ENCODE results near the gene TRIM61. TPM values are rescaled to one million over a fixed set of nuclear protein-coding genes. Genes with fewer than 3 reads are reported as not detected.
"Not testable (repeated sequence)": the region's sequence is repeated elsewhere in the genome, so short reads cannot be mapped to it uniquely, and the experiment has no call there.

The TRIM61 gene
- total RNA-seq, 1 experiment from 2014 or later, result 0.14 TPM

- Histone ChIP-seq H3K4me3 (ENCODE audit: insufficient read depth, low read depth, low read length) (no peak overlapping the region), H3K36me3 (replicated peaks; ENCODE audit: control insufficient read depth, insufficient read depth, low read length) (no peaks in the 10 kb centered on the region), H3K27me3 (ENCODE audit: control insufficient read depth, insufficient read depth, low read length) (no peaks in the 10 kb centered on the region)
- DNase-seq, result no peak
These were observed 20.5 kb upstream of the TRIM61 start for GRCh38 chr4:164997941-164998340.

GRCh38 chr4:164997324-164997723 is 19.9 kb upstream of the TRIM61 start:
- H3K36me3 ChIP-seq (replicated peaks; ENCODE audit: control insufficient read depth, insufficient read depth, low read length), result no peaks in the 10 kb centered on the region
- DNase-seq, result no peak
- H3K27me3 ChIP-seq (ENCODE audit: control insufficient read depth, insufficient read depth, low read length), result no peaks in the 10 kb centered on the region
- no peak overlapping the region for H3K4me3 ChIP-seq (ENCODE audit: insufficient read depth, low read depth, low read length)

DNA sequence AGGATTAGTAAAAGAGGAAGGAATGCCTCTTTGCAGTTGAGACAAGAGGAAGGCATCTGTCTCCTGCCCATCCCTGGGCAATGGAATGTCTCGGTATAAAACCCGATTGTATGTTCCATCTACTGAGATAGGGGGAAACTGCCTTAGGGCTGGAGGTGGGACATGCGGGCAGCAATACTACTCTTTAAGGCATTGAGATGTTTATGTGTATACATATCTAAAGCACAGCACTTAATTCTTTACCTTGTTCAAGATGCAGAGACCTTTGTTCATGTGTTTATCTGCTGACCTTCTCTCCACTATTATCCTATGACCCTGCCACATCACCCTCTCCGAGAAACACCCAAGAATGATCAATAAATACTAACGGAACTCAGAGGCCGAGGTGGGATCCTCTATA is 18.7 kb upstream of the TRIM61 start:
- not testable (repeated sequence) for H3K36me3 ChIP-seq (replicated peaks; ENCODE audit: control insufficient read depth, insufficient read depth, low read length); H3K27me3 ChIP-seq (ENCODE audit: control insufficient read depth, insufficient read depth, low read length); H3K4me3 ChIP-seq (ENCODE audit: insufficient read depth, low read depth, low read length); DNase-seq

GRCh38 chr4:164990786-164991185 is 13.3 kb upstream of the TRIM61 start:
- not testable (repeated sequence) for DNase-seq

DNA sequence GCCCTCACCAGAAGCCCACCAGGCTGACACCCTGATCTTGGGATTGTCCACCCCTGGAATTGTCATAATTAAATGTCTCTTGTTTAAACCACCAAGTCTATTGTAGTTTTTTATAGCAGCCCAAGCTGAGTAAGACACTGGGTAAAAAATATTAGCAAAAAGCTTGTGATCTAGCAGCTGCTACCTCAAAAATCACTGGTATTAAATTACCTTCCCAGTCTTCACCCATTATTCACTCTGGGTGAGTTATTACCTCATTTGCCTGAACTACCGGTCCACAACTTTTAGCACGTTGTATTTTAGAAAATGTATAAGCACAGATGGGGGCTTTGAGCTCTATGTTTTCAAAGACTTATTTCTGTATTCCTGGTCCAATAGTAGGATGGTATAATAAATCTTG is 12.0 kb upstream of the TRIM61 start:
- Histone ChIP-seq H3K27me3 (ENCODE audit: control insufficient read depth, insufficient read depth, low read length) (no peaks in the 10 kb centered on the region), H3K36me3 (replicated peaks; ENCODE audit: control insufficient read depth, insufficient read depth, low read length) (no peaks in the 10 kb centered on the region), H3K4me3 (ENCODE audit: insufficient read depth, low read depth, low read length) (no peak overlapping the region)
- DNase-seq, result no peak

More at GRCh38 chr4:164990786-164991185, 13.3 kb upstream of the TRIM61 start:
- not testable (repeated sequence) for H3K36me3 ChIP-seq (replicated peaks; ENCODE audit: control insufficient read depth, insufficient read depth, low read length); H3K27me3 ChIP-seq (ENCODE audit: control insufficient read depth, insufficient read depth, low read length); H3K4me3 ChIP-seq (ENCODE audit: insufficient read depth, low read depth, low read length)

DNA sequence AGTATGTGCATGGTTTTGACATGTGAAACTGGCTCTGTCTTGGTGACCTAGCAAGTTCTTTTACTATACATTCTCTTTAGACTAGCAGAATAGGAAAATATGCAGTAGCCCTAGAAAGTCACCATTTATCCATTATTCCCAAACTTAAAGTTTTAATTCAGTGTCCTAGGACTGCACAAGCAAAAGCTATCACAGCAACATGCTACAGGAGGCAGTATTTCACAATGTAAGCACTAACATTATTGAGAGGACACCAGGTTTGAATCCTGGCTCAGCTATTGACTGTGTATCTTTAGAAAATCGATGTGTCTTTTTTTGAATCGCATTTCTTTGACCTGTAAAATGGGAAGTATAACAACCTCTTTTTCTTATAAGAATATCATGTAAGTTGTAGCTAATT is 5.5 kb downstream of the TRIM61 start:
- H3K36me3 ChIP-seq (replicated peaks; ENCODE audit: control insufficient read depth, insufficient read depth, low read length); DNase-seq: not testable (repeated sequence)

DNA sequence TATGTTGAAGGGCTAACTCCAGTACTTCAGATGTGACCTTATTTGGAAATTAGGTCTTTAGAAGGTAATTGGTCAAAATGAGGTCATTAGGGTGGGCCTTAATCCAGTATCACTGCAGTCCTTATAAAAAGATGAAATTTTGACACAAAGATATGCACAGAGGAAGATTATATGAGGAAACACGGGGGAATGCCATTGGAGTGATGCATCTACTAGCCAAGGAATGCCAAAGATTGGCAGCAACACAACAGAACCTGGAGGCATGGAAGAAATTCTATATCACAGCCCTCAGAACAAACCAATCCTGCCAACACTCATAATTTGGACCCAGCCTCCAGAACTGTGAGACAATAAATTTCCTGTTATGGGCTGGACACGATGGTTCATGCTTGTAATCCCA is 17.6 kb downstream of the TRIM61 start:
- H3K27me3 ChIP-seq (ENCODE audit: control insufficient read depth, insufficient read depth, low read length), result no peaks in the 10 kb centered on the region
- H3K36me3 ChIP-seq (replicated peaks; ENCODE audit: control insufficient read depth, insufficient read depth, low read length), result no peaks in the 10 kb centered on the region
- no peak overlapping the region for H3K4me3 ChIP-seq (ENCODE audit: insufficient read depth, low read depth, low read length)
- no peak for DNase-seq

More for the DNA sequence above, 5.5 kb downstream of the TRIM61 start:
- not testable (repeated sequence) for H3K4me3 ChIP-seq (ENCODE audit: insufficient read depth, low read depth, low read length); H3K27me3 ChIP-seq (ENCODE audit: control insufficient read depth, insufficient read depth, low read length)

GRCh38 chr4:164959421-164959820 is 18.0 kb downstream of the TRIM61 start:
- not testable (repeated sequence) for H3K4me3 ChIP-seq (ENCODE audit: insufficient read depth, low read depth, low read length); H3K27me3 ChIP-seq (ENCODE audit: control insufficient read depth, insufficient read depth, low read length); H3K36me3 ChIP-seq (replicated peaks; ENCODE audit: control insufficient read depth, insufficient read depth, low read length); DNase-seq

DNA sequence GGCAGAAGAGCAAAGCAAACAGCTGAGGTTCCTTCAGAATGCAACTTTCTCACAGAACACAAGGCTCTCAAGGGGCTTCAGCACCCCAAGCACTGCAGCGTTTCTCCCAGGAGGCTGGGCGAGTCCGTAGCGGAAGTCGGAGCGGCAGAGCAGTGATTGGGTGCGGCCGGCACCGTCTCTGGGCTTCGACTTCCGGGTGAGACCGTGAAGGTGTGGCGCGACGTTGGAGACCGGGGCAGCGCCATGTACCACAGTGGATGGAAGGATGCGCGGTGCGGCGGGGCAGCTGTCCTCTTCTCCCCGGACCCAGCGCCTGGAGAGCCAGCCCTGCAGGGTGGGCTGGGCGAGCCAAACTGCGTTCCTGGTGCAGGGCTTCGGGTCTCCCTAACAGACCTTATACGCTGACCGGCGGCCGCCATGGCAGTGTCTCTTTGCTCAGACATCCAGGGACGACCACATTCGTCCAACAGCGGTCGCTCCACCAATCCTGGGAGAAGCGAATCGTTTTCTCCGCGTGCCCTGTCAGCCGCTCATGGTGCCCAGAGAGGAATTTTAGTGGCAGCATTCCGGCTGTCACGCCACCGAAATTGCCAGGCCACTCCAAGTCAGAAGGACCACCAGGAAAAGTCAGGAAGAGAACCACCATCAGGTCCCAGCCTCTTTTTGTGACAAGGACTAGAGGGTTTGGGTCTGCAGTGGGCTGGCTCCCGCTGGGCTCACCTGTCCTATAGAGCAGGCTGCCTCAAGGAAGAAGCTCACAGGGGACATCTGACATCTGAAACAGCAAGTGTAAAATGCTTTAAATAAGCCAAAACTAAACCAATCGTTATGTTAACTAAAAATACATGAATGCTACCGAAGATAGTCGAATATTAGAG is 20.5 kb downstream of the TRIM61 start:
- peak; percentile 72 for DNase-seq
- Histone ChIP-seq H3K36me3 (replicated peaks; ENCODE audit: control insufficient read depth, insufficient read depth, low read length) (no peaks in the 10 kb centered on the region), H3K27me3 (ENCODE audit: control insufficient read depth, insufficient read depth, low read length) (no peaks in the 10 kb centered on the region), H3K4me3 (ENCODE audit: insufficient read depth, low read depth, low read length) (peak overlapping the region; percentile 62)

DNA sequence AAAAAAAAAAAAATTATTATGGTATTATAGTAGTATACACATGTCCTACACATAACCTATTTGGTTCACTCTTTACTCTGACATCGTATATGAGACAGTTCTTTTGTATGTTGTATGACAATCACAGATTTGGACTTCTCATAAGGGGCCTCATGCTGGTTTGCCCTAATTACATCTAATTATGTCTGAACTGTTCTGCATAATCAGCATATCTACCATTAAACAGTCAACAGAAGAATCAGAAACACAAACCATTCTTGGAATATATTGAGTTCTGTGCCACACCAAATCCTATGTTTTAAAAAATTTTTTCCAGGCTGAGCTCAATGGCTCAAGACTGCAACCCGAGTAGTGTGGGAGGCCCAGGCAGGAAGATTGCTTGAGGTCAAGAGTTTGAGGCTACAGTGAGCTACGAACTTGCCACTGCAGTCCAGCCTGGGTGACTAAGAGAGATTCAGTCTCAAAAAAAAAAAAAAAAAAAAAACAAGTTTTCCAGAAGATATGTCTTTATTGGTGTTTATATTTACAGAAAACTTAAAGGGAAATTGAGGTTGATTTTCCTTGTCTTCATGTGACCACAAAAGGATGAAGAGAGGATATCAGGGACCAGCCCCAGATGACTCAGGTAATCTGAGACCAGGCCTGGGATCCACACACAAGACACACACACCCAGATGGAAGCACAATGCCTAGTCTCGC is 22.2 kb downstream of the TRIM61 start:
- no peak overlapping the region for H3K4me3 ChIP-seq (ENCODE audit: insufficient read depth, low read depth, low read length)
- DNase-seq, result no peak
- H3K27me3 ChIP-seq (ENCODE audit: control insufficient read depth, insufficient read depth, low read length), result no peaks in the 10 kb centered on the region
- no peaks in the 10 kb centered on the region for H3K36me3 ChIP-seq (replicated peaks; ENCODE audit: control insufficient read depth, insufficient read depth, low read length)

DNA sequence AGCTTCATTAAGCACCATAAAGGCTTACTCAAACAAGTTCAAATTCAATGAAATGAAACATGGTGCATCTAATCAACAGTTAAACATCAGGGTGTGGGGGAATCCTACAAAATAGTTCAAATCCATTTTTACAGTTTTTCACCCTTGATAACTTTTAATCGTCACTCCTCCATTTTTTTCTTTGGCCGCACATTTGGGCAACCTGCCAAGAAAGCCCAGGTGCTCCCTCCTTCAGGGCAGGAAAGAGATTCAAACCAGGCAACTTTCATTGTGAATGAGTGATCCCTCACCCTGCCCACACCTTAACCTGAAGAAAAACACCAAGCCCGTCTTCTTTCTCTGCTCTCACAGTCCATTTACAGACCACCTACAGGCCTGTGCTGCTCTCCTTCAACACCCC is 24.9 kb downstream of the TRIM61 start:
- DNase-seq, result no peak
- Histone ChIP-seq H3K4me3 (ENCODE audit: insufficient read depth, low read depth, low read length) (no peak overlapping the region), H3K36me3 (replicated peaks; ENCODE audit: control insufficient read depth, insufficient read depth, low read length) (no peaks in the 10 kb centered on the region), H3K27me3 (ENCODE audit: control insufficient read depth, insufficient read depth, low read length) (no peaks in the 10 kb centered on the region)

DNA sequence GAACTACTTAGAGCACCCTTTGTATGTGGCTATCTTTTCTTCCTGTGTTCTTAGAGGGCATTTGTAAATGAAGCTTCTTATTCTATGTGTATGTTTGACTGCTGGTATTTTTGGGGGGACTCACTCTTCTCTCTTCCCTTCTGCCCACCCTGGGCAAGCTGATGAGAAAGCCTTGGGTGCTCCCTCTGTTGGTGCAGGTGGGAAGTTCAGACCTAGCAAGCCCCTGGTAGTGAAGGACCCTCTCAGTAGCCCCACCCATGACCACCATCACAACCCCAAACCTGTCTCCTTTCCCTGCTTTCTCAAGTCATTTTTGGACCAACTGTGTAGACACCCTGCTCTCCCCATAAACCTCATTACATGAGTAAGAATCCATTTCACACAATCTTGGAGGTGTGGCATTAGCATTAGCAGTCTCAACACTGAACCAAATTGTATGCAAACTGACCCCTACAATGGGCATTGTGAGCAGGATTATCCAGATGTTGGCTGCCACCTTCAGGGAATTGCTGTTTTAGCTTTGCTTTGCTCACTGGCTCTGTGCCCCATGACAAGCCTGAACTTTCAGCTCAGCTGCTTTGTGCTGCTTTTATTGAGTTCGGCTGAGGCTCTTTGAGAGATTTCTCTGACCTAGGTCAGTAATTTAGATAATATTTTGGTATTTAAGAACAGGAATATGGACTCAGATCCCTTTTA is 27.9 kb downstream of the TRIM61 start:
- no peaks in the 10 kb centered on the region for H3K36me3 ChIP-seq (replicated peaks; ENCODE audit: control insufficient read depth, insufficient read depth, low read length)
- H3K4me3 ChIP-seq (ENCODE audit: insufficient read depth, low read depth, low read length), result no peak overlapping the region
- no peaks in the 10 kb centered on the region for H3K27me3 ChIP-seq (ENCODE audit: control insufficient read depth, insufficient read depth, low read length)
- peak; percentile 67 for DNase-seq

- DNase-seq, result no peak
- Histone ChIP-seq H3K4me3 (ENCODE audit: insufficient read depth, low read depth, low read length) (no peak overlapping the region), H3K36me3 (replicated peaks; ENCODE audit: control insufficient read depth, insufficient read depth, low read length) (no peaks in the 10 kb centered on the region)
These were observed 28.5 kb downstream of the TRIM61 start for GRCh38 chr4:164948975-164949374.

DNA sequence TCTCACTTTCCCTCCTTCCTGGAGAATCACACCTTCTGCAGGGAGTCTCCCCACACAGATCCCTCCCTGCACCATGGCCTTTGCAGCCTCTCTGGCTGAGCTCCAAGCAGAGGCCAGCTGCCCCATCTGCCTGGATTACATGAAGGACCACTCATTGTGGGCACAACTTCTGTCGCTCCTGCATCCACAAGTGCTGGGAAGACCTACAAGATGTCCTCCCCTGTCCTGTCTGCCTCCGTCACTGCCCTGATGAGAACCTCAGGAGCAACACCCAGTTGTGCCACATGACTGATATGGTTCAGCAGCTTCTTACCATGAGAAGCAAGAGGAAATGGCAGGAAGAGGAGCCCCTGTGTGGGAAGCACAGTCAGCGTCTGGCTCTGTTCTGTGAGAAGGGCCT is 29.5 kb downstream of the TRIM61 start:
- not testable (repeated sequence) for H3K4me3 ChIP-seq (ENCODE audit: insufficient read depth, low read depth, low read length); H3K27me3 ChIP-seq (ENCODE audit: control insufficient read depth, insufficient read depth, low read length); H3K36me3 ChIP-seq (replicated peaks; ENCODE audit: control insufficient read depth, insufficient read depth, low read length); DNase-seq

More at GRCh38 chr4:164948975-164949374, 28.5 kb downstream of the TRIM61 start:
- H3K27me3 ChIP-seq (ENCODE audit: control insufficient read depth, insufficient read depth, low read length), result no peaks in the 10 kb centered on the region

GRCh38 chr4:164946810-164947209 is 30.6 kb downstream of the TRIM61 start:
- no peak for DNase-seq
- H3K4me3 ChIP-seq (ENCODE audit: insufficient read depth, low read depth, low read length), result no peak overlapping the region
- H3K27me3 ChIP-seq (ENCODE audit: control insufficient read depth, insufficient read depth, low read length), result no peaks in the 10 kb centered on the region
- no peaks in the 10 kb centered on the region for H3K36me3 ChIP-seq (replicated peaks; ENCODE audit: control insufficient read depth, insufficient read depth, low read length)

All from H7 (cell line).